Skeletal muscle satellite cell (primary cell): Measurements from ENCODE around the gene LIAS. TPM values are rescaled to one million over a fixed set of nuclear protein-coding genes. Genes with fewer than 3 reads are reported as not detected.

Experiments used
- H3K27me3 ChIP-seq: 2 replicates; pipeline ENCODE4 v1.7.0; 2013; ENCODE audit warnings: low read length; ENCODE audit not compliant: control insufficient read depth, insufficient read depth
- H3K36me3 ChIP-seq: 2 replicates; pipeline ENCODE4 v1.7.0; 2013; ENCODE audit warnings: mild to moderate bottlenecking, control low read depth, low read length; ENCODE audit not compliant: insufficient read depth
- H3K4me1 ChIP-seq: 2 replicates; pipeline ENCODE4 v1.7.0; 2013; ENCODE audit warnings: low read length; ENCODE audit not compliant: control insufficient read depth, insufficient read depth
- H3K4me2 ChIP-seq: 2 replicates; pipeline ENCODE4 v1.7.0; 2013; ENCODE audit warnings: mild to moderate bottlenecking, low read length
- H3K4me3 ChIP-seq: 2 replicates; pipeline ENCODE4 v1.7.0; 2013; ENCODE audit warnings: low read length
- H3K9ac ChIP-seq: 2 replicates; pipeline ENCODE4 v1.7.0; 2013; ENCODE audit warnings: mild to moderate bottlenecking, low read depth, low read length, moderate library complexity
- H3K9me3 ChIP-seq: replicated peaks from 2 replicates; pipeline ENCODE4 v1.7.0; 2013; ENCODE audit warnings: mild to moderate bottlenecking, control low read depth, low read length
- small RNA-seq: library from RNA; depleted of rRNA; stranded (forward); fragments of <200 nt; gene quantifications from one replicate; pipeline ENCODE3, GENCODE V24; 2012

Gene LIAS

GRCh38 chr4:39525822-39526690 lies 67.2 kb downstream of the LIAS start:
- H3K9me3 ChIP-seq: no peaks in the 10 kb centered on the region

GRCh38 chr4:39526765-39527295 lies 68.0 kb downstream of the LIAS start:
- no peaks in the 10 kb centered on the region for H3K27me3 ChIP-seq
- H3K4me2 ChIP-seq: peak overlapping the region; percentile 82
- peaks cover 36% of the 10 kb centered on the region for H3K4me1 ChIP-seq
- peak overlapping the region; percentile 90 for H3K4me3 ChIP-seq
- H3K9me3 ChIP-seq: no peaks in the 10 kb centered on the region
- H3K36me3 ChIP-seq: peaks cover 10% of the 10 kb centered on the region
- peak overlapping the region; percentile 94 for H3K9ac ChIP-seq

More at GRCh38 chr4:39525822-39526690, 67.2 kb downstream of the LIAS start:
- Histone ChIP-seq H3K36me3 (peaks cover 11% of the 10 kb centered on the region), H3K27me3 (no peaks in the 10 kb centered on the region), H3K4me1 (peaks cover 44% of the 10 kb centered on the region), H3K4me2 (peak overlapping the region; percentile 82), H3K4me3 (peak overlapping the region; percentile 90), H3K9ac (peak overlapping the region; percentile 94)

- Histone ChIP-seq H3K4me2 (peak within 1 kb of the TSS; percentile 85), H3K27me3 (no peaks in the 10 kb centered on the region), H3K4me3 (peak within 1 kb of the TSS; percentile 90), H3K9me3 (no peaks in the 10 kb centered on the region), H3K4me1 (peaks cover 30% of the 10 kb centered on the region), H3K36me3 (peaks cover 13% of the 10 kb centered on the region), H3K9ac (peak within 1 kb of the TSS; percentile 94)
Measured at GRCh38 chr4:39527296-39528060, 68.6 kb downstream of the LIAS start, which contains the start of gene UGDH. TSS of gene UGDH (minus strand) at chr4:39527439. CDS start at chr4:39521512, 5,927 bp downstream.

- H3K4me1 ChIP-seq: peaks cover 24% of the 10 kb centered on the region
- no peaks in the 10 kb centered on the region for H3K27me3 ChIP-seq
- H3K36me3 ChIP-seq: peaks cover 14% of the 10 kb centered on the region
- peak overlapping the region; percentile 85 for H3K4me2 ChIP-seq
- no peaks in the 10 kb centered on the region for H3K9me3 ChIP-seq
- H3K4me3 ChIP-seq: peak overlapping the region; percentile 90
- H3K9ac ChIP-seq: peak overlapping the region; percentile 94
Measured at GRCh38 chr4:39528061-39528465, 69.2 kb downstream of the LIAS start.

Small RNA genes lying within 50 kb of the gene (small RNA-seq; reads per million reads assigned to genes)
- gene MIR5591: not detected
- not detected for gene RF00019
